ENCODE data around the gene LINGO3.

Gene LINGO3

GRCh38 chr19:2308114-2308556 is at the start of gene LINGO3:
Gene LINGO3 (minus strand): TSS chr19:2308154. CDS start chr19:2291776, 16,378 bp downstream.
- TF ChIP-seq PRDM10 (tag by site-specific recombination; IDR thresholded peaks at IDR 0.05) = peak; percentile 21; the same call in 1 of the 2 replicates
- TF ChIP-seq YY2 (tag by site-specific recombination; IDR thresholded peaks at IDR 0.05) = no peak
- no peak within 1 kb of the TSS; the same call in 1 of the 2 replicates for H3K4me3 ChIP-seq (ENCODE audit: low read depth, low read length)
- H3K36me3 ChIP-seq (ENCODE audit: control insufficient read depth in 2 of 2, insufficient read depth in 1 of 2, low read length in 2 of 2) = no peaks in the 10 kb centered on the region
- ChIA-PET POLR2A (no interaction called here), CTCF (interaction anchor here (1.1 kb wide), 1 partner anchor 34 kb away, joined by 3 read pairs; no protein-coding TSS in a partner anchor)
- no peaks in the 10 kb centered on the region for H3K4me1 ChIP-seq (ENCODE audit: control insufficient read depth, insufficient read depth, low read length)
- H3K27ac ChIP-seq (ENCODE audit: extremely low read depth, low read depth, low read length) = no peak within 1 kb of the TSS
- H3K9me3 ChIP-seq (ENCODE audit: control insufficient read depth, insufficient read depth, low read depth, low read length) = no peaks in the 10 kb centered on the region

GRCh38 chr19:2356036-2356646 is 48.2 kb upstream of the LINGO3 start:
- Histone ChIP-seq H3K4me1 (ENCODE audit: control insufficient read depth, insufficient read depth, low read length) (no peaks in the 10 kb centered on the region), H3K4me3 (ENCODE audit: low read depth, low read length) (no peak overlapping the region), H3K27ac (ENCODE audit: extremely low read depth, low read depth, low read length) (no peak overlapping the region), H3K36me3 (ENCODE audit: control insufficient read depth in 2 of 2, insufficient read depth in 1 of 2, low read length in 2 of 2) (peaks cover 0 to 10% of the 10 kb centered on the region in 2 experiments; a peak in 1 of 3 replicates), H3K9me3 (ENCODE audit: control insufficient read depth, insufficient read depth, low read depth, low read length) (no peaks in the 10 kb centered on the region)
- TF ChIP-seq ZBTB49 (tag by site-specific recombination; IDR thresholded peaks at IDR 0.05; ENCODE audit: low read depth) (no peak), ZNF830 (tag by site-specific recombination; IDR thresholded peaks at IDR 0.05; ENCODE audit: low read depth) (no peak), GLIS1 (tag by site-specific recombination; IDR thresholded peaks at IDR 0.05) (peak; percentile 36; the same call in 1 of the 2 replicates), ZNF221 (tag by site-specific recombination; IDR thresholded peaks at IDR 0.05; ENCODE audit: borderline replicate concordance) (no peak), MZF1 (tag by site-specific recombination; IDR thresholded peaks at IDR 0.05; ENCODE audit: borderline replicate concordance) (no peak)
- ChIA-PET POLR2A (no interaction called here), CTCF (no interaction called here)

GRCh38 chr19:2355168-2356035 is 47.4 kb upstream of the LINGO3 start:
- ChIA-PET CTCF (interaction anchor here (0.6 kb wide), 1 partner anchor 50 kb away, joined by 3 read pairs; no protein-coding TSS in a partner anchor), POLR2A (interaction anchor here (0.5 to 0.6 kb wide), 2 partner anchors 36 to 121 kb away, joined by 3 to 4 read pairs; partner anchors contain the start of gene GADD45B)
- H3K4me1 ChIP-seq (ENCODE audit: control insufficient read depth, insufficient read depth, low read length) = no peaks in the 10 kb centered on the region
- H3K4me3 ChIP-seq (ENCODE audit: low read depth, low read length) = no peak overlapping the region
- no peaks in the 10 kb centered on the region for H3K9me3 ChIP-seq (ENCODE audit: control insufficient read depth, insufficient read depth, low read depth, low read length)
- H3K36me3 ChIP-seq (ENCODE audit: control insufficient read depth in 2 of 2, insufficient read depth in 1 of 2, low read length in 2 of 2) = peaks cover 0 to 18% of the 10 kb centered on the region in 2 experiments; a peak in 1 of 3 replicates
- TF ChIP-seq ZNF19 (tag by site-specific recombination; IDR thresholded peaks at IDR 0.05; ENCODE audit: low read depth) = no peak
- peak; percentile 85 for TF ChIP-seq ZNF121 (tag by site-specific recombination; IDR thresholded peaks at IDR 0.05)
- no peak overlapping the region for H3K27ac ChIP-seq (ENCODE audit: extremely low read depth, low read depth, low read length)
